GM23338 (cell line): ENCODE data around the gene C22orf42. TPM values are rescaled to one million over a fixed set of nuclear protein-coding genes. Genes with fewer than 3 reads are reported as not detected.

Experiments
- ATAC-seq: fragments of 200-7000 bp; cut with Tn5 transposase; 3 replicates; pipeline ENCODE4 v1.9.1; 2020
- DNase-seq: peaks from one replicate; pipeline ENCODE4 v3.0.0-alpha.2; 2015; ENCODE audit warnings: low spot score
- H2AFZ ChIP-seq: fragments of 200-600 bp; sonication (generic); 2 replicates; pipeline ENCODE4 v1.8.0; 2016; ENCODE audit warnings: antibody characterized with exemption, mild to moderate bottlenecking, moderate library complexity
- H3F3A ChIP-seq: fragments of 200-600 bp; sonication (generic); replicated peaks from 2 replicates; pipeline ENCODE4 v1.8.0; 2017; ENCODE audit warnings: antibody characterized with exemption, mixed run types, low read depth
- H3K27ac ChIP-seq: fragments of 200-600 bp; sonication (generic); 2 replicates; pipeline ENCODE4 v1.6.1; 2016; ENCODE audit warnings: low read depth
- H3K27me3 ChIP-seq: fragments of 200-600 bp; sonication (generic); 2 replicates; pipeline ENCODE4 v1.8.0; 2016; ENCODE audit warnings: mild to moderate bottlenecking, mixed run types, moderate library complexity; ENCODE audit not compliant: insufficient read depth
- H3K36me3 ChIP-seq: fragments of 200-600 bp; sonication (generic); 2 replicates; pipeline ENCODE4 v1.8.0; 2016; ENCODE audit warnings: mild to moderate bottlenecking; ENCODE audit not compliant: insufficient read depth
- H3K4me1 ChIP-seq: fragments of 200-600 bp; sonication (generic); 2 replicates; pipeline ENCODE4 v1.8.0; 2016; ENCODE audit warnings: mild to moderate bottlenecking, moderate library complexity; ENCODE audit not compliant: insufficient read depth
- H3K4me2 ChIP-seq: fragments of 200-600 bp; sonication (generic); 2 replicates; pipeline ENCODE4 v1.7.1; 2017; ENCODE audit warnings: mixed run types
- H3K4me3 ChIP-seq: fragments of 200-600 bp; sonication (generic); 2 replicates; pipeline ENCODE4 v1.6.1; 2016; ENCODE audit warnings: mixed run types
- H3K79me2 ChIP-seq: fragments of 200-600 bp; sonication (generic); replicated peaks from 2 replicates; pipeline ENCODE4 v1.8.0; 2017; ENCODE audit warnings: mild to moderate bottlenecking; ENCODE audit not compliant: insufficient read depth
- H3K9me2 ChIP-seq: fragments of 200-600 bp; sonication (generic); 2 replicates; pipeline ENCODE4 v1.8.0; 2017; ENCODE audit not compliant: insufficient read depth
- H4K20me1 ChIP-seq: fragments of 200-600 bp; sonication (generic); replicated peaks from 2 replicates; pipeline ENCODE4 v1.8.0; 2017; ENCODE audit warnings: mild to moderate bottlenecking; ENCODE audit not compliant: insufficient read depth
- H3K27ac Mint-ChIP-seq: 2 replicates; pipeline ENCODE4 v1.8.0; 2020; ENCODE audit warnings: inconsistent platforms, mild to moderate bottlenecking, moderate library complexity, mixed read lengths
- H3K27me3 Mint-ChIP-seq: 3 replicates; pipeline ENCODE4 v1.8.0; 2022; ENCODE audit warnings: low read depth, mild to moderate bottlenecking, moderate library complexity, mixed read lengths, inconsistent platforms; ENCODE audit not compliant: insufficient read depth, poor library complexity
- H3K36me3 Mint-ChIP-seq: 3 replicates; pipeline ENCODE4 v1.8.0; 2021; ENCODE audit warnings: low read depth, mild to moderate bottlenecking, inconsistent platforms, moderate library complexity, mixed read lengths
- H3K4me1 Mint-ChIP-seq: 3 replicates; pipeline ENCODE4 v1.8.0; 2020; ENCODE audit warnings: mild to moderate bottlenecking, inconsistent platforms, mixed read lengths
- H3K4me3 Mint-ChIP-seq: 3 replicates; pipeline ENCODE4 v1.8.0; 2021; ENCODE audit warnings: moderate library complexity, mild to moderate bottlenecking, inconsistent platforms, mixed read lengths
- H3K9me3 Mint-ChIP-seq: 3 replicates; pipeline ENCODE4 v1.8.0; 2020; ENCODE audit warnings: moderate library complexity, mild to moderate bottlenecking, inconsistent platforms, mixed read lengths
- CREB1 ChIP-seq: fragments of 250-450 bp; sonication (Bioruptor Pico); IDR thresholded peaks from 2 replicates; pipeline ENCODE4 v1.5.0; 2020; ENCODE audit warnings: low read depth, mild to moderate bottlenecking, moderate library complexity
- EZH2 ChIP-seq: fragments of 200-600 bp; sonication (generic); IDR thresholded peaks from one replicate; pipeline ENCODE4 v1.8.0; 2017; ENCODE audit warnings: antibody characterized with exemption, mild to moderate bottlenecking, low read depth; ENCODE audit not compliant: unreplicated experiment
- NANOG ChIP-seq: IDR thresholded peaks from 2 replicates; pipeline ENCODE4 v1.6.1; 2016; ENCODE audit warnings: antibody characterized with exemption, borderline replicate concordance
- POLR2AphosphoS5 ChIP-seq: IDR thresholded peaks from 2 replicates; pipeline ENCODE4 v1.6.1; 2016; ENCODE audit warnings: antibody characterized with exemption, low read depth
- STAT1 ChIP-seq: IDR thresholded peaks from one replicate; pipeline ENCODE4 v1.6.1; 2016; ENCODE audit warnings: antibody characterized with exemption; ENCODE audit not compliant: unreplicated experiment
- ZNF114 ChIP-seq: fragments of 250-450 bp; sonication (Bioruptor Pico); IDR thresholded peaks from 2 replicates; pipeline ENCODE4 v1.5.0; 2020; ENCODE audit warnings: mild to moderate bottlenecking, moderate library complexity
- ZNF331 ChIP-seq: fragments of 250-450 bp; sonication (Bioruptor Pico); IDR thresholded peaks from 2 replicates; pipeline ENCODE4 v1.5.0; 2020; ENCODE audit warnings: low read depth, mild to moderate bottlenecking, moderate library complexity
- polyA plus RNA-seq: library from polyadenylated mRNA; unstranded; fragments of >200 nt; fragmentation: Nextera tagmentation; extraction: Ambion mirVana; gene quantifications from 2 replicates; pipeline ENCODE4 v1.2.1, GENCODE V29; 2016
- total RNA-seq: library from RNA; depleted of rRNA; stranded (reverse); fragments of >200 nt; shearing (Covaris generic); gene quantifications from 2 replicates; pipeline ENCODE4 v1.2.3, GENCODE V29; 2014
- TF ChIP-seq, protein P1 (sequence below): IDR thresholded peaks from one replicate; pipeline ENCODE4 v1.6.1; 2018; ENCODE audit warnings: antibody characterized with exemption; ENCODE audit not compliant: unreplicated experiment
- TF ChIP-seq, protein P2 (sequence below): IDR thresholded peaks from 2 replicates; pipeline ENCODE4 v1.6.1; 2016; ENCODE audit warnings: antibody characterized with exemption
- TF ChIP-seq, protein P3 (sequence below): fragments of 250-450 bp; sonication (Bioruptor Pico); IDR thresholded peaks from 2 replicates; pipeline ENCODE4 v1.5.0; 2020; ENCODE audit warnings: mild to moderate bottlenecking, moderate library complexity
- TF ChIP-seq, protein P4 (sequence below), 2 experiments: fragments of 200-600 bp in 1 of 2; sonication (generic) in 1 of 2; conservative IDR thresholded peaks; 2 replicates each; pipeline versions ENCODE4 v1.5.1 to v1.6.1; 2016 to 2017; ENCODE audit warnings: antibody characterized with exemption in 2 of 2, low read depth in 2 of 2, mild to moderate bottlenecking in 2 of 2, moderate library complexity in 1 of 2

Gene C22orf42
- total and polyA plus RNA-seq, 2 experiments from 2014 or later, result 0.76 to 1.2 TPM

DNA sequence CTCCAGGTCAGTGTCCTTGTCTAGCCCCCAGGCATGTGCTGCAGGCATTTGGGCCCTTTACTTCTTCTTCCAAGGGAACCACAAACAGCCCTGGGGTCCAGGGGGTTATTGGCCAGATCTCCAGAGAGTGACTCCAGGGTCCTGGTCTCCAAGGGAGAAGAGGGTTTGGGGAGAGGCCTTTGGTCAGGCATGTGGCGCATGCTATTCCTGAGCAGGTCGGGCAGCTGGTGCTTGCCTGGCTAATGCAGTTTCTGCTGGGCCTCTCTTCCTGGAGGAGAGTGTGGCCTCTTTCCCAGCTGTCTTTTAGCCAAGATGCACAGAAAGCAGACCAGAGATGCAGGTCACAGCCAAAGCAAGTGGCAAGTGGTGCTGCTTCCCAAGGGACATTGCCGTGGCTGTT, 49.6 kb upstream of the C22orf42 start:
- H3K4me2 ChIP-seq, result no peak overlapping the region
- H3K36me3 ChIP-seq, result no peaks in the 10 kb centered on the region
- no peak overlapping the region for H3K27ac ChIP-seq
- no peak for TF ChIP-seq STAT1
- TF ChIP-seq, protein P1, sequence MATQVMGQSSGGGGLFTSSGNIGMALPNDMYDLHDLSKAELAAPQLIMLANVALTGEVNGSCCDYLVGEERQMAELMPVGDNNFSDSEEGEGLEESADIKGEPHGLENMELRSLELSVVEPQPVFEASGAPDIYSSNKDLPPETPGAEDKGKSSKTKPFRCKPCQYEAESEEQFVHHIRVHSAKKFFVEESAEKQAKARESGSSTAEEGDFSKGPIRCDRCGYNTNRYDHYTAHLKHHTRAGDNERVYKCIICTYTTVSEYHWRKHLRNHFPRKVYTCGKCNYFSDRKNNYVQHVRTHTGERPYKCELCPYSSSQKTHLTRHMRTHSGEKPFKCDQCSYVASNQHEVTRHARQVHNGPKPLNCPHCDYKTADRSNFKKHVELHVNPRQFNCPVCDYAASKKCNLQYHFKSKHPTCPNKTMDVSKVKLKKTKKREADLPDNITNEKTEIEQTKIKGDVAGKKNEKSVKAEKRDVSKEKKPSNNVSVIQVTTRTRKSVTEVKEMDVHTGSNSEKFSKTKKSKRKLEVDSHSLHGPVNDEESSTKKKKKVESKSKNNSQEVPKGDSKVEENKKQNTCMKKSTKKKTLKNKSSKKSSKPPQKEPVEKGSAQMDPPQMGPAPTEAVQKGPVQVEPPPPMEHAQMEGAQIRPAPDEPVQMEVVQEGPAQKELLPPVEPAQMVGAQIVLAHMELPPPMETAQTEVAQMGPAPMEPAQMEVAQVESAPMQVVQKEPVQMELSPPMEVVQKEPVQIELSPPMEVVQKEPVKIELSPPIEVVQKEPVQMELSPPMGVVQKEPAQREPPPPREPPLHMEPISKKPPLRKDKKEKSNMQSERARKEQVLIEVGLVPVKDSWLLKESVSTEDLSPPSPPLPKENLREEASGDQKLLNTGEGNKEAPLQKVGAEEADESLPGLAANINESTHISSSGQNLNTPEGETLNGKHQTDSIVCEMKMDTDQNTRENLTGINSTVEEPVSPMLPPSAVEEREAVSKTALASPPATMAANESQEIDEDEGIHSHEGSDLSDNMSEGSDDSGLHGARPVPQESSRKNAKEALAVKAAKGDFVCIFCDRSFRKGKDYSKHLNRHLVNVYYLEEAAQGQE, result no peak
- TF ChIP-seq POLR2AphosphoS5, result no peak
- TF ChIP-seq, protein P2, sequence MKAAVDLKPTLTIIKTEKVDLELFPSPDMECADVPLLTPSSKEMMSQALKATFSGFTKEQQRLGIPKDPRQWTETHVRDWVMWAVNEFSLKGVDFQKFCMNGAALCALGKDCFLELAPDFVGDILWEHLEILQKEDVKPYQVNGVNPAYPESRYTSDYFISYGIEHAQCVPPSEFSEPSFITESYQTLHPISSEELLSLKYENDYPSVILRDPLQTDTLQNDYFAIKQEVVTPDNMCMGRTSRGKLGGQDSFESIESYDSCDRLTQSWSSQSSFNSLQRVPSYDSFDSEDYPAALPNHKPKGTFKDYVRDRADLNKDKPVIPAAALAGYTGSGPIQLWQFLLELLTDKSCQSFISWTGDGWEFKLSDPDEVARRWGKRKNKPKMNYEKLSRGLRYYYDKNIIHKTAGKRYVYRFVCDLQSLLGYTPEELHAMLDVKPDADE, result no peak
- no peak for TF ChIP-seq ZNF114
- TF ChIP-seq CREB1 (CRISPR knock-in tag), result no peak
- TF ChIP-seq NANOG, result no peak
- no peak for TF ChIP-seq EZH2
- TF ChIP-seq, protein P3, sequence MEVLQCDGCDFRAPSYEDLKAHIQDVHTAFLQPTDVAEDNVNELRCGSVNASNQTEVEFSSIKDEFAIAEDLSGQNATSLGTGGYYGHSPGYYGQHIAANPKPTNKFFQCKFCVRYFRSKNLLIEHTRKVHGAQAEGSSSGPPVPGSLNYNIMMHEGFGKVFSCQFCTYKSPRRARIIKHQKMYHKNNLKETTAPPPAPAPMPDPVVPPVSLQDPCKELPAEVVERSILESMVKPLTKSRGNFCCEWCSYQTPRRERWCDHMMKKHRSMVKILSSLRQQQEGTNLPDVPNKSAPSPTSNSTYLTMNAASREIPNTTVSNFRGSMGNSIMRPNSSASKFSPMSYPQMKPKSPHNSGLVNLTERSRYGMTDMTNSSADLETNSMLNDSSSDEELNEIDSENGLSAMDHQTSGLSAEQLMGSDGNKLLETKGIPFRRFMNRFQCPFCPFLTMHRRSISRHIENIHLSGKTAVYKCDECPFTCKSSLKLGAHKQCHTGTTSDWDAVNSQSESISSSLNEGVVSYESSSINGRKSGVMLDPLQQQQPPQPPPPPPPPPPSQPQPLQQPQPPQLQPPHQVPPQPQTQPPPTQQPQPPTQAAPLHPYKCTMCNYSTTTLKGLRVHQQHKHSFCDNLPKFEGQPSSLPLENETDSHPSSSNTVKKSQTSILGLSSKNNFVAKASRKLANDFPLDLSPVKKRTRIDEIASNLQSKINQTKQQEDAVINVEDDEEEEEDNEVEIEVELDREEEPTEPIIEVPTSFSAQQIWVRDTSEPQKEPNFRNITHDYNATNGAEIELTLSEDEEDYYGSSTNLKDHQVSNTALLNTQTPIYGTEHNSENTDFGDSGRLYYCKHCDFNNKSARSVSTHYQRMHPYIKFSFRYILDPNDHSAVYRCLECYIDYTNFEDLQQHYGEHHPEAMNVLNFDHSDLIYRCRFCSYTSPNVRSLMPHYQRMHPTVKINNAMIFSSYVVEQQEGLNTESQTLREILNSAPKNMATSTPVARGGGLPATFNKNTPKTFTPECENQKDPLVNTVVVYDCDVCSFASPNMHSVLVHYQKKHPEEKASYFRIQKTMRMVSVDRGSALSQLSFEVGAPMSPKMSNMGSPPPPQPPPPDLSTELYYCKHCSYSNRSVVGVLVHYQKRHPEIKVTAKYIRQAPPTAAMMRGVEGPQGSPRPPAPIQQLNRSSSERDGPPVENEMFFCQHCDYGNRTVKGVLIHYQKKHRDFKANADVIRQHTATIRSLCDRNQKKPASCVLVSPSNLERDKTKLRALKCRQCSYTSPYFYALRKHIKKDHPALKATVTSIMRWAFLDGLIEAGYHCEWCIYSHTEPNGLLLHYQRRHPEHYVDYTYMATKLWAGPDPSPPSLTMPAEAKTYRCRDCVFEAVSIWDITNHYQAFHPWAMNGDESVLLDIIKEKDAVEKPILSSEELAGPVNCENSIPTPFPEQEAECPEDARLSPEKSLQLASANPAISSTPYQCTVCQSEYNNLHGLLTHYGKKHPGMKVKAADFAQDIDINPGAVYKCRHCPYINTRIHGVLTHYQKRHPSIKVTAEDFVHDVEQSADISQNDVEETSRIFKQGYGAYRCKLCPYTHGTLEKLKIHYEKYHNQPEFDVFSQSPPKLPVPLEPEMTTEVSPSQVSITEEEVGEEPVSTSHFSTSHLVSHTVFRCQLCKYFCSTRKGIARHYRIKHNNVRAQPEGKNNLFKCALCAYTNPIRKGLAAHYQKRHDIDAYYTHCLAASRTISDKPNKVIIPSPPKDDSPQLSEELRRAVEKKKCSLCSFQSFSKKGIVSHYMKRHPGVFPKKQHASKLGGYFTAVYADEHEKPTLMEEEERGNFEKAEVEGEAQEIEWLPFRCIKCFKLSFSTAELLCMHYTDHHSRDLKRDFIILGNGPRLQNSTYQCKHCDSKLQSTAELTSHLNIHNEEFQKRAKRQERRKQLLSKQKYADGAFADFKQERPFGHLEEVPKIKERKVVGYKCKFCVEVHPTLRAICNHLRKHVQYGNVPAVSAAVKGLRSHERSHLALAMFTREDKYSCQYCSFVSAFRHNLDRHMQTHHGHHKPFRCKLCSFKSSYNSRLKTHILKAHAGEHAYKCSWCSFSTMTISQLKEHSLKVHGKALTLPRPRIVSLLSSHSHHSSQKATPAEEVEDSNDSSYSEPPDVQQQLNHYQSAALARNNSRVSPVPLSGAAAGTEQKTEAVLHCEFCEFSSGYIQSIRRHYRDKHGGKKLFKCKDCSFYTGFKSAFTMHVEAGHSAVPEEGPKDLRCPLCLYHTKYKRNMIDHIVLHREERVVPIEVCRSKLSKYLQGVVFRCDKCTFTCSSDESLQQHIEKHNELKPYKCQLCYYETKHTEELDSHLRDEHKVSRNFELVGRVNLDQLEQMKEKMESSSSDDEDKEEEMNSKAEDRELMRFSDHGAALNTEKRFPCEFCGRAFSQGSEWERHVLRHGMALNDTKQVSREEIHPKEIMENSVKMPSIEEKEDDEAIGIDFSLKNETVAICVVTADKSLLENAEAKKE, result no peak
- TF ChIP-seq, protein P4, sequence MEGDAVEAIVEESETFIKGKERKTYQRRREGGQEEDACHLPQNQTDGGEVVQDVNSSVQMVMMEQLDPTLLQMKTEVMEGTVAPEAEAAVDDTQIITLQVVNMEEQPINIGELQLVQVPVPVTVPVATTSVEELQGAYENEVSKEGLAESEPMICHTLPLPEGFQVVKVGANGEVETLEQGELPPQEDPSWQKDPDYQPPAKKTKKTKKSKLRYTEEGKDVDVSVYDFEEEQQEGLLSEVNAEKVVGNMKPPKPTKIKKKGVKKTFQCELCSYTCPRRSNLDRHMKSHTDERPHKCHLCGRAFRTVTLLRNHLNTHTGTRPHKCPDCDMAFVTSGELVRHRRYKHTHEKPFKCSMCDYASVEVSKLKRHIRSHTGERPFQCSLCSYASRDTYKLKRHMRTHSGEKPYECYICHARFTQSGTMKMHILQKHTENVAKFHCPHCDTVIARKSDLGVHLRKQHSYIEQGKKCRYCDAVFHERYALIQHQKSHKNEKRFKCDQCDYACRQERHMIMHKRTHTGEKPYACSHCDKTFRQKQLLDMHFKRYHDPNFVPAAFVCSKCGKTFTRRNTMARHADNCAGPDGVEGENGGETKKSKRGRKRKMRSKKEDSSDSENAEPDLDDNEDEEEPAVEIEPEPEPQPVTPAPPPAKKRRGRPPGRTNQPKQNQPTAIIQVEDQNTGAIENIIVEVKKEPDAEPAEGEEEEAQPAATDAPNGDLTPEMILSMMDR (conservative IDR thresholded peaks at IDR 0.05; ENCODE audit: low read depth in 2 of 2), result no peak
- no peak for TF ChIP-seq ZNF331
- no peaks in the 10 kb centered on the region for H3F3A ChIP-seq
- H3K4me3 ChIP-seq, result no peak overlapping the region
- peaks cover 6% of the 10 kb centered on the region; the same call in 2 of the 3 replicates for H3K9me3 Mint-ChIP-seq
- H4K20me1 ChIP-seq, result no peaks in the 10 kb centered on the region
- H3K4me1 Mint-ChIP-seq, result peaks cover 44% of the 10 kb centered on the region
- peaks cover 37% of the 10 kb centered on the region for H3K27me3 Mint-ChIP-seq
- H3K27ac Mint-ChIP-seq, result no peak overlapping the region
- H3K36me3 Mint-ChIP-seq, result peaks cover 12% of the 10 kb centered on the region
- no peak for ATAC-seq
- no peak overlapping the region for H3K4me3 Mint-ChIP-seq
- no peaks in the 10 kb centered on the region for H3K79me2 ChIP-seq
- DNase-seq, result no peak
- H3K9me2 ChIP-seq, result no peaks in the 10 kb centered on the region
- no peak overlapping the region for H2AFZ ChIP-seq
- H3K4me1 ChIP-seq, result peaks cover 10% of the 10 kb centered on the region; the same call in 1 of the 2 replicates
- peaks cover 31% of the 10 kb centered on the region for H3K27me3 ChIP-seq
